Prostate gland (tissue), 2 donors: Measurements from ENCODE around the gene MYCBPAP.

Experiments
- POLR2A ChIP-seq: fragments of 450-650 bp; IDR thresholded peaks from one replicate; pipeline ENCODE4 v1.6.1; 2016; ENCODE audit warnings: antibody characterized with exemption, mild to moderate bottlenecking
- POLR2AphosphoS5 ChIP-seq: sonication (generic); formaldehyde crosslinking; IDR thresholded peaks from one replicate; pipeline ENCODE4 v1.6.1; 2017; ENCODE audit warnings: antibody characterized with exemption
- TF ChIP-seq, protein P1 (sequence below), 4 experiments: fragments of 200-600 bp in 2 of 4; fragments of 450-650 bp in 2 of 4; sonication (generic) in 2 of 4; IDR thresholded peaks; 1 replicate in 3 of 4; 2 replicates in 1 of 4; pipeline ENCODE4 v1.5.1; 2016 to 2019; ENCODE audit warnings: antibody characterized with exemption in 4 of 4, mild to moderate bottlenecking in 2 of 4, moderate library complexity in 2 of 4

DNA sequence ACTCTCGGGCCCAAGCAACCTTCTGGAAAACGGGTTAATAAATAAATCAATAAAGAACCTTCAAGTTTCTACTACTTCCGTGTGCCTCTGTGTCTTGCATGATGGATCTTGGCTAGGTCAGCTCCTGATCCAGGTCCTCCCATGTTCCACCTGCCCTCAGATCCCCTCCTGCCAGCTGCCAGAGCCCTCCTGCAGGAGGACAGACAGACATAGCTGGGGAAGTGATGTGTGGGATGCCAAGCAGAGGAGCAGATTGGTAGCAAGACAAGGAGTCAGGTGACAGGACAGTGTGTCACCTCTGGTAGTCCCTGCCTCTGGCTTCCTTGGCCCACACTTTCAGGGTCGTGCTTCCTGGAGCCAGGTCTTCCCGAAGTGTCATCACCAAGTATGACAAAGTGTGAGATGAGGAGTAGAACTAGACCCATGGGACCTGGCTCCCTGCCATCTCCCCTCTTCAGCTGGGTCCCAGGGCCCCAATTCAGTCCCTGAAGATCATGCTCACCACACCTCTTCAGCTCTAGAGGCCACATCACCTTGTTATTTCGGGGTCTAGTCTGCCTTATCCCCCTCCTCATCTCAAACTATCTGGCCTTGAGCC is 23.3 kb downstream of the MYCBPAP start:
- TF ChIP-seq, protein P1, sequence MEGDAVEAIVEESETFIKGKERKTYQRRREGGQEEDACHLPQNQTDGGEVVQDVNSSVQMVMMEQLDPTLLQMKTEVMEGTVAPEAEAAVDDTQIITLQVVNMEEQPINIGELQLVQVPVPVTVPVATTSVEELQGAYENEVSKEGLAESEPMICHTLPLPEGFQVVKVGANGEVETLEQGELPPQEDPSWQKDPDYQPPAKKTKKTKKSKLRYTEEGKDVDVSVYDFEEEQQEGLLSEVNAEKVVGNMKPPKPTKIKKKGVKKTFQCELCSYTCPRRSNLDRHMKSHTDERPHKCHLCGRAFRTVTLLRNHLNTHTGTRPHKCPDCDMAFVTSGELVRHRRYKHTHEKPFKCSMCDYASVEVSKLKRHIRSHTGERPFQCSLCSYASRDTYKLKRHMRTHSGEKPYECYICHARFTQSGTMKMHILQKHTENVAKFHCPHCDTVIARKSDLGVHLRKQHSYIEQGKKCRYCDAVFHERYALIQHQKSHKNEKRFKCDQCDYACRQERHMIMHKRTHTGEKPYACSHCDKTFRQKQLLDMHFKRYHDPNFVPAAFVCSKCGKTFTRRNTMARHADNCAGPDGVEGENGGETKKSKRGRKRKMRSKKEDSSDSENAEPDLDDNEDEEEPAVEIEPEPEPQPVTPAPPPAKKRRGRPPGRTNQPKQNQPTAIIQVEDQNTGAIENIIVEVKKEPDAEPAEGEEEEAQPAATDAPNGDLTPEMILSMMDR (IDR thresholded peaks at IDR 0.05): no peak
- no peak for TF ChIP-seq POLR2AphosphoS5
- TF ChIP-seq POLR2A: no peak
